Measurements from ENCODE around the gene TGM5. TPM values are rescaled to one million over a fixed set of nuclear protein-coding genes. Genes with fewer than 3 reads are reported as not detected.

TGM5 gene
- total and polyA plus RNA-seq, 7 donors, result 0.28 TPM; not detected in 6

DNA sequence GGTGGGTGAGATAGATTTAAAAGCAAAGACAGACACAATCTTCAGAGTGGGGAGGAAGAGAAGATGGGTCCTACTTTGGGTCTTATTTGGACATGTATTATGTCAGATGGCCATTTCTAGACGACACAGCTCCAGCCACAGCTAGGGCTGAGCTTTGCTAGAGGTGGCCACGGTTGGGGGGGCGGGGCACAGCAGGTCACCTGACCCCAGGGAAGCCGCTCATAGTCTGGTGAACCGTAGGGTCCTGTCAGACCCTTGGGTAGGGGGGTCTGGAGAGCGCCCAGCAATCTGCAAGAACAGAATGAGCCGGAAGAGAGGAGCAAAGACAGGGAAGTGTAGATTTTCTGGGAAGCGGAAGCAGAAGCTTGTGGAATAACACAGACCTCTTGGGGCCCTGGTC, 52.6 kb downstream of the TGM5 start:
- Histone ChIP-seq H3K36me3 (no peaks in the 10 kb centered on the region), H3K27ac (no peak overlapping the region), H3K9me3 (no peaks in the 10 kb centered on the region), H3K4me1 (no peaks in the 10 kb centered on the region), H3K4me3 (no peak overlapping the region), H3K27me3 (peaks cover 0 to 19% (median 0%) of the 10 kb centered on the region in 3 donors)
- no peak for TF ChIP-seq POLR2AphosphoS5 (IDR thresholded peaks at IDR 0.05)
- TF ChIP-seq POLR2A (IDR thresholded peaks at IDR 0.05), result no peak
- no peak for TF ChIP-seq EP300 (IDR thresholded peaks at IDR 0.05)
- TF ChIP-seq, protein P1, sequence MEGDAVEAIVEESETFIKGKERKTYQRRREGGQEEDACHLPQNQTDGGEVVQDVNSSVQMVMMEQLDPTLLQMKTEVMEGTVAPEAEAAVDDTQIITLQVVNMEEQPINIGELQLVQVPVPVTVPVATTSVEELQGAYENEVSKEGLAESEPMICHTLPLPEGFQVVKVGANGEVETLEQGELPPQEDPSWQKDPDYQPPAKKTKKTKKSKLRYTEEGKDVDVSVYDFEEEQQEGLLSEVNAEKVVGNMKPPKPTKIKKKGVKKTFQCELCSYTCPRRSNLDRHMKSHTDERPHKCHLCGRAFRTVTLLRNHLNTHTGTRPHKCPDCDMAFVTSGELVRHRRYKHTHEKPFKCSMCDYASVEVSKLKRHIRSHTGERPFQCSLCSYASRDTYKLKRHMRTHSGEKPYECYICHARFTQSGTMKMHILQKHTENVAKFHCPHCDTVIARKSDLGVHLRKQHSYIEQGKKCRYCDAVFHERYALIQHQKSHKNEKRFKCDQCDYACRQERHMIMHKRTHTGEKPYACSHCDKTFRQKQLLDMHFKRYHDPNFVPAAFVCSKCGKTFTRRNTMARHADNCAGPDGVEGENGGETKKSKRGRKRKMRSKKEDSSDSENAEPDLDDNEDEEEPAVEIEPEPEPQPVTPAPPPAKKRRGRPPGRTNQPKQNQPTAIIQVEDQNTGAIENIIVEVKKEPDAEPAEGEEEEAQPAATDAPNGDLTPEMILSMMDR (IDR thresholded peaks at IDR 0.05), result no peak
- no peak for DNase-seq
- WGBS, 2 donors, result 81% methylated on average over 8 of the region's 8 CpGs
- intact Hi-C loops (cut with DNase I), result no loop called here

GRCh38 chr15:43213466-43213865, 53.3 kb downstream of the TGM5 start:
- WGBS, 2 donors, result 87% methylated on average over 5 of the region's 5 CpGs
- Histone ChIP-seq H3K36me3 (no peaks in the 10 kb centered on the region), H3K4me1 (no peaks in the 10 kb centered on the region), H3K27me3 (peaks cover 0 to 19% (median 0%) of the 10 kb centered on the region in 3 donors), H3K27ac (no peak overlapping the region), H3K9me3 (no peaks in the 10 kb centered on the region), H3K4me3 (no peak overlapping the region)
- intact Hi-C loops (cut with DNase I), result no loop called here
- TF ChIP-seq POLR2A (IDR thresholded peaks at IDR 0.05) (no peak), POLR2AphosphoS5 (IDR thresholded peaks at IDR 0.05) (no peak), EP300 (IDR thresholded peaks at IDR 0.05) (no peak)
- TF ChIP-seq, protein P1 (IDR thresholded peaks at IDR 0.05), result no peak
- no peak for DNase-seq

GRCh38 chr15:43212951-43213350, 53.8 kb downstream of the TGM5 start:
- Histone ChIP-seq H3K36me3 (no peaks in the 10 kb centered on the region), H3K4me3 (no peak overlapping the region), H3K9me3 (no peaks in the 10 kb centered on the region), H3K27ac (no peak overlapping the region), H3K4me1 (no peaks in the 10 kb centered on the region), H3K27me3 (peaks cover 0 to 24% (median 0%) of the 10 kb centered on the region in 3 donors)
- TF ChIP-seq, protein P1 (IDR thresholded peaks at IDR 0.05), result no peak
- TF ChIP-seq POLR2A (IDR thresholded peaks at IDR 0.05) (no peak), POLR2AphosphoS5 (IDR thresholded peaks at IDR 0.05) (no peak), EP300 (IDR thresholded peaks at IDR 0.05) (no peak)
- intact Hi-C loops (cut with DNase I), result no loop called here
- DNase-seq, result no peak

GRCh38 chr15:43212299-43212698, 54.4 kb downstream of the TGM5 start:
- 74 to 84% methylated on average over 8 of the region's 8 CpGs for WGBS, 2 donors
- Histone ChIP-seq H3K27me3 (peaks cover 0 to 30% (median 0%) of the 10 kb centered on the region in 3 donors), H3K4me1 (no peaks in the 10 kb centered on the region), H3K4me3 (no peak overlapping the region), H3K27ac (no peak overlapping the region), H3K9me3 (no peaks in the 10 kb centered on the region), H3K36me3 (no peaks in the 10 kb centered on the region)
- DNase-seq, result no peak
- intact Hi-C loops (cut with DNase I), result no loop called here
- no peak for TF ChIP-seq EP300 (IDR thresholded peaks at IDR 0.05)
- TF ChIP-seq, protein P1 (IDR thresholded peaks at IDR 0.05), result no peak
- TF ChIP-seq POLR2A (IDR thresholded peaks at IDR 0.05), result no peak
- no peak for TF ChIP-seq POLR2AphosphoS5 (IDR thresholded peaks at IDR 0.05)

DNA sequence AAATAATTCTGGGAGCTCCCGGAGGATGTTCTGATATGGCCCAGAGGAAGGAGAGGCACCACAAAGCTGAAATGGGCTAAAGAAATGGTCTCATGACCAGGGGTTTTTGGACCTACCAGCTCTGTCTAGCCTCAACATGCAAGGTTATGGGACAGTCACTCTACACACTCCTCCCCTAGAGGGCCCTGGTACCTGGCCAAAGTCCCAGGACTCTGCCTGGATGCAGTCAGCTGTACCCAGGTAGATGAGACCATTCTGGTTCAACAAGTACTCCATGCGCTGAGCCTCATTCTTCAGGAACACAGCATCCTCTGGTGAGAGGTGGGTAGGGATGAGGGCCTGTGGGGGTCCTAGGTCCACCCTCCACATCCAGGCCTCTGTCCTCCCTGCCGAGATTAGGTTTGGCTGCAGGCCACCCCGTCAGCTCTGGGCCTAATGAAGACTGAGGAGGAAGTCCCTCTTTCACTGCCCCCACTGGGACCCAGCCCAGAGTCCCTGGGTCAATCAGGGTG, 55.4 kb downstream of the TGM5 start:
- no peaks in the 10 kb centered on the region for H3K9me3 ChIP-seq
- no peak for DNase-seq
- H3K27me3 ChIP-seq, result peaks cover 0 to 31% (median 0%) of the 10 kb centered on the region in 3 donors
- TF ChIP-seq EP300 (IDR thresholded peaks at IDR 0.05) (no peak), POLR2A (IDR thresholded peaks at IDR 0.05) (no peak), POLR2AphosphoS5 (IDR thresholded peaks at IDR 0.05) (no peak)
- TF ChIP-seq, protein P1 (IDR thresholded peaks at IDR 0.05), result no peak
- H3K4me3 ChIP-seq, result no peak overlapping the region
- no peaks in the 10 kb centered on the region for H3K4me1 ChIP-seq
- no peaks in the 10 kb centered on the region for H3K36me3 ChIP-seq
- intact Hi-C loops (cut with DNase I), result no loop called here
- no peak overlapping the region for H3K27ac ChIP-seq
- 58 to 79% methylated on average over 4 of the region's 4 CpGs for WGBS, 2 donors
